Measurements from ENCODE around the gene TRAFD1. TPM values are rescaled to one million over a fixed set of nuclear protein-coding genes. Genes with fewer than 3 reads are reported as not detected.
A peak's percentile ranks its signal among the peaks of the same experiment; 100 is the strongest.

TRAFD1 gene
- total RNA-seq, 2 donors from 2014 or later, result 29.7 to 50.0 TPM

- ATAC-seq (replicated peaks), result no peak
- peaks cover 76% of the 10 kb centered on the region for H3K36me3 Mint-ChIP-seq (ENCODE audit: low read depth)
Measured at GRCh38 chr12:112160611-112161010, 35.3 kb downstream of the TRAFD1 start.

GRCh38 chr12:112161711-112162110 lies 36.4 kb downstream of the TRAFD1 start:
- ATAC-seq (replicated peaks), result no peak
- peak overlapping the region; percentile 44 for H3K27ac Mint-ChIP-seq
- no peaks in the 10 kb centered on the region for H3K27me3 Mint-ChIP-seq
- H3K4me1 Mint-ChIP-seq, result peaks cover 12% of the 10 kb centered on the region
- H3K4me3 Mint-ChIP-seq, result no peak overlapping the region
- H3K9me3 Mint-ChIP-seq, result peaks cover 9% of the 10 kb centered on the region
- peaks cover 65% of the 10 kb centered on the region for H3K36me3 Mint-ChIP-seq (ENCODE audit: low read depth)

More at GRCh38 chr12:112160611-112161010, 35.3 kb downstream of the TRAFD1 start:
- Mint-ChIP-seq H3K4me3 (no peak overlapping the region), H3K4me1 (peaks cover 18% of the 10 kb centered on the region), H3K27me3 (no peaks in the 10 kb centered on the region), H3K9me3 (peaks cover 12% of the 10 kb centered on the region), H3K27ac (peak overlapping the region; percentile 44)

- Mint-ChIP-seq H3K4me1 (peaks cover 9% of the 10 kb centered on the region), H3K27me3 (no peaks in the 10 kb centered on the region), H3K27ac (peak overlapping the region; percentile 36), H3K9me3 (peaks cover 9% of the 10 kb centered on the region), H3K4me3 (no peak overlapping the region), H3K36me3 (ENCODE audit: low read depth) (peaks cover 59% of the 10 kb centered on the region)
- ATAC-seq (replicated peaks), result no peak
Measured at GRCh38 chr12:112162241-112162790, 37.0 kb downstream of the TRAFD1 start.

- no peak for ATAC-seq (replicated peaks)
- Mint-ChIP-seq H3K36me3 (ENCODE audit: low read depth) (peaks cover 52% of the 10 kb centered on the region), H3K27me3 (no peaks in the 10 kb centered on the region), H3K4me3 (no peak overlapping the region), H3K9me3 (peaks cover 4% of the 10 kb centered on the region), H3K27ac (peak overlapping the region; percentile 36), H3K4me1 (peaks cover 4% of the 10 kb centered on the region)
Measured at GRCh38 chr12:112163056-112163455, 37.7 kb downstream of the TRAFD1 start.

- no peak overlapping the region for H3K4me3 Mint-ChIP-seq
- ATAC-seq (replicated peaks), result no peak
- no peaks in the 10 kb centered on the region for H3K27me3 Mint-ChIP-seq
- no peaks in the 10 kb centered on the region for H3K4me1 Mint-ChIP-seq
- no peak overlapping the region for H3K27ac Mint-ChIP-seq
- H3K9me3 Mint-ChIP-seq, result no peaks in the 10 kb centered on the region
- peaks cover 47% of the 10 kb centered on the region for H3K36me3 Mint-ChIP-seq (ENCODE audit: low read depth)
Measured at GRCh38 chr12:112163471-112163991, 38.2 kb downstream of the TRAFD1 start.

GRCh38 chr12:112164011-112164660 lies 38.8 kb downstream of the TRAFD1 start:
- no peaks in the 10 kb centered on the region for H3K27me3 Mint-ChIP-seq
- peaks cover 41% of the 10 kb centered on the region for H3K36me3 Mint-ChIP-seq (ENCODE audit: low read depth)
- H3K4me3 Mint-ChIP-seq, result no peak overlapping the region
- ATAC-seq (replicated peaks), result no peak
- no peak overlapping the region for H3K27ac Mint-ChIP-seq
- H3K9me3 Mint-ChIP-seq, result no peaks in the 10 kb centered on the region
- no peaks in the 10 kb centered on the region for H3K4me1 Mint-ChIP-seq

- H3K27ac Mint-ChIP-seq, result no peak overlapping the region
- H3K36me3 Mint-ChIP-seq (ENCODE audit: low read depth), result peaks cover 26% of the 10 kb centered on the region
- no peaks in the 10 kb centered on the region for H3K9me3 Mint-ChIP-seq
- ATAC-seq (replicated peaks), result no peak
- H3K4me3 Mint-ChIP-seq, result no peak overlapping the region
- H3K4me1 Mint-ChIP-seq, result peaks cover 6% of the 10 kb centered on the region
- no peaks in the 10 kb centered on the region for H3K27me3 Mint-ChIP-seq
Measured at GRCh38 chr12:112165624-112166023, 40.3 kb downstream of the TRAFD1 start.

- Mint-ChIP-seq H3K4me1 (peaks cover 6% of the 10 kb centered on the region), H3K36me3 (ENCODE audit: low read depth) (peaks cover 19% of the 10 kb centered on the region), H3K4me3 (no peak overlapping the region), H3K9me3 (no peaks in the 10 kb centered on the region), H3K27ac (no peak overlapping the region), H3K27me3 (no peaks in the 10 kb centered on the region)
- no peak for ATAC-seq (replicated peaks)
Measured at GRCh38 chr12:112166051-112167015, 41.0 kb downstream of the TRAFD1 start.

- peaks cover 12% of the 10 kb centered on the region for H3K36me3 Mint-ChIP-seq (ENCODE audit: low read depth)
- H3K4me1 Mint-ChIP-seq, result peaks cover 6% of the 10 kb centered on the region
- no peaks in the 10 kb centered on the region for H3K27me3 Mint-ChIP-seq
- H3K9me3 Mint-ChIP-seq, result no peaks in the 10 kb centered on the region
- no peak overlapping the region for H3K4me3 Mint-ChIP-seq
- ATAC-seq (replicated peaks), result no peak
- no peak overlapping the region for H3K27ac Mint-ChIP-seq
Measured at GRCh38 chr12:112167031-112167461, 41.7 kb downstream of the TRAFD1 start.

GRCh38 chr12:112167718-112168525 lies 42.6 kb downstream of the TRAFD1 start:
- Mint-ChIP-seq H3K4me3 (no peak overlapping the region), H3K27me3 (no peaks in the 10 kb centered on the region), H3K9me3 (no peaks in the 10 kb centered on the region), H3K36me3 (ENCODE audit: low read depth) (peaks cover 8% of the 10 kb centered on the region), H3K27ac (peak overlapping the region; percentile 54), H3K4me1 (peaks cover 6% of the 10 kb centered on the region)
- no peak for ATAC-seq (replicated peaks)

- Mint-ChIP-seq H3K4me3 (no peak overlapping the region), H3K4me1 (peaks cover 6% of the 10 kb centered on the region), H3K9me3 (no peaks in the 10 kb centered on the region), H3K36me3 (ENCODE audit: low read depth) (peaks cover 5% of the 10 kb centered on the region), H3K27ac (peak overlapping the region; percentile 54), H3K27me3 (no peaks in the 10 kb centered on the region)
- ATAC-seq (replicated peaks), result no peak
Measured at GRCh38 chr12:112168561-112168971, 43.2 kb downstream of the TRAFD1 start.

- Mint-ChIP-seq H3K27ac (peak overlapping the region; percentile 62), H3K36me3 (ENCODE audit: low read depth) (peaks cover 5% of the 10 kb centered on the region), H3K4me3 (no peak overlapping the region), H3K9me3 (no peaks in the 10 kb centered on the region), H3K4me1 (peaks cover 6% of the 10 kb centered on the region), H3K27me3 (no peaks in the 10 kb centered on the region)
- no peak for ATAC-seq (replicated peaks)
Measured at GRCh38 chr12:112169161-112169872, 44.0 kb downstream of the TRAFD1 start.

- Mint-ChIP-seq H3K4me3 (no peak overlapping the region), H3K4me1 (peaks cover 6% of the 10 kb centered on the region), H3K27me3 (no peaks in the 10 kb centered on the region), H3K9me3 (no peaks in the 10 kb centered on the region), H3K27ac (peak overlapping the region; percentile 62), H3K36me3 (ENCODE audit: low read depth) (peaks cover 9% of the 10 kb centered on the region)
- no peak for ATAC-seq (replicated peaks)
Measured at GRCh38 chr12:112169966-112170365, 44.6 kb downstream of the TRAFD1 start.
